Activated T-cell treated with anti-CD3 and anti-CD28 coated beads, Interleukin-2, amount 50 U/mL, for 1 hour (primary cell): ENCODE data around the gene GPR87.

ENCODE experiments used
- DNase-seq: peaks from one replicate; pipeline ENCODE4 v3.0.0-alpha.2; 2020

GPR87 gene, protein sequence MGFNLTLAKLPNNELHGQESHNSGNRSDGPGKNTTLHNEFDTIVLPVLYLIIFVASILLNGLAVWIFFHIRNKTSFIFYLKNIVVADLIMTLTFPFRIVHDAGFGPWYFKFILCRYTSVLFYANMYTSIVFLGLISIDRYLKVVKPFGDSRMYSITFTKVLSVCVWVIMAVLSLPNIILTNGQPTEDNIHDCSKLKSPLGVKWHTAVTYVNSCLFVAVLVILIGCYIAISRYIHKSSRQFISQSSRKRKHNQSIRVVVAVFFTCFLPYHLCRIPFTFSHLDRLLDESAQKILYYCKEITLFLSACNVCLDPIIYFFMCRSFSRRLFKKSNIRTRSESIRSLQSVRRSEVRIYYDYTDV

DNA sequence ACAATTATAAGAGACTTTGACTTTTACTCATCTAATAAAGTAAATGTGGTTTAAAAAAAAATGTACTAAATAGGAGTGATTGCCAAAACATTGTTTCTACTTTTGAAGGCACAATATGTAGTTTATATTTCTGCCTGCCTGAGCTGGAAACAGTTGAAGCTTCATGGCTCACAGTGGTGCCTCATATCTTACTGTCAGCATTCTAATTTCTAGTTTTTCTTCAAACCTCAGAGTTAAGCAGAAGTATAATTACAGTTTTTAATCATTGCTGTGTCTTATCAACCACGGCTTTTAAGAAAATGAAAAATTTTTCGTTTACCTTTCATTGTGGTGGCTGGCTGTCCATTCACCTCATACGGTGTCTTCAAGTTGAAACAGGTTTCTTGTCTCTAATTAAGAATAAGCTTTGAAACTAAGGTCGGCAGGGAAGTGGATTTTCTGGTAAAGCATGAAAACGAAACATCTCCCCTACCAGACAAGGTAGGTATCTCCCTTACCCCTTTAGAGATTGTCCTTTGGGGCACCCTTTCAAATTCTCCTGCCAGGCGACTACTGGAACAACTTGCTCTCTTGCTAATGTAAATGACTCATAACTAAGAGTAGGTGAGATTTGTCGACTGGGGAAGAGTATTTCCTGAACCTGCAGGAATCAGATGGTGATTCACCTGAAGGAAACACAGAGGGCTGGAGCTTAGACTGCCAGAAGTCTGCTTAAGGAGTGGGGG is at the start of gene GPR87:
Gene GPR87, minus strand, starts transcription at position 554 of the 725 bp plus-strand sequence. CDS start 16,720 bp downstream, outside the sequence.
- DNase-seq = no peak

GRCh38 chr3:151362751-151363174 is 46.1 kb upstream of the GPR87 start:
- no peak for DNase-seq

GRCh38 chr3:151357463-151357850 is 40.8 kb upstream of the GPR87 start:
- no peak for DNase-seq

GRCh38 chr3:151356794-151357462 is 40.3 kb upstream of the GPR87 start:
- no peak for DNase-seq

DNA sequence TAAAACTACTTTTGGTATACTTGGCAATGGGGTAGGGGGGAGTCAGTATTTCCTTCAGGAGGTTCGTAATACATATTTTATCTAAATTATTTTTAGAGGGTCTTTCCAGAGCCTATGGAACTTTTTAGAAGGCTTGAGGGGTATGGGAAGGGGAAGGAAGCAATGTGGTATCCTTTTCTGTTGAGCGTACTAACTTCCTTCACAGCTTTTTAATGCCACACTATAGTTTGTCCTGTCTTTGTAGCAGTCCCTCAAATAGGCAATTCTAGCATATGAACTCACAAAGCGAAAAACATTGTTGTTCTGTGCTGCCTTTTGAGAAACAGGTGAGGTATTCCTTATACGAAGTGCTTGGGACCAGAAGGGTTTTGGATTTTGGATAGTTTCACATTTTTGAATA is 35.0 kb upstream of the GPR87 start:
- DNase-seq = no peak

GRCh38 chr3:151351219-151351618 is 34.6 kb upstream of the GPR87 start:
- no peak for DNase-seq

GRCh38 chr3:151350656-151351055 is 34.0 kb upstream of the GPR87 start:
- DNase-seq = no peak

DNA sequence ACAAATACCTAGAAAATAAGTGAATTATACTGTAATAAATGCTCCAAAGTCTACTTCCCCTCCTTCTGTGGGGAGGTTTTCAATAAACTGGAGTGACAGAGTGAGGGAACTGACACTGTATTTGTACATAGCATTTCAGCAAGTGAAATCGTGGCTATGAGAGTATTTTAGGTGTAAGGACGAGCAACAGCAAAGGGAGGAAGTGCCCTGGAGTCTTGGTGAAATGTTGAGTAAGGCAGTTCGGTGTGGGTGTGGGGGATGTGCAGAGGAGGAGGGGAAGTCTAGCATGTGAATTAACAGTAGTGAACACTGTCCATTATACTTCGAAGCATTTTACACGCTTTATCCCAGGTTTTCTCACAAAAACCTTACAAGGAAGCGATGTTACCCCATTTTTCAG is 30.8 kb upstream of the GPR87 start:
- DNase-seq = no peak

- DNase-seq = no peak
Observed at GRCh38 chr3:151346292-151346691, 29.7 kb upstream of the GPR87 start.

DNA sequence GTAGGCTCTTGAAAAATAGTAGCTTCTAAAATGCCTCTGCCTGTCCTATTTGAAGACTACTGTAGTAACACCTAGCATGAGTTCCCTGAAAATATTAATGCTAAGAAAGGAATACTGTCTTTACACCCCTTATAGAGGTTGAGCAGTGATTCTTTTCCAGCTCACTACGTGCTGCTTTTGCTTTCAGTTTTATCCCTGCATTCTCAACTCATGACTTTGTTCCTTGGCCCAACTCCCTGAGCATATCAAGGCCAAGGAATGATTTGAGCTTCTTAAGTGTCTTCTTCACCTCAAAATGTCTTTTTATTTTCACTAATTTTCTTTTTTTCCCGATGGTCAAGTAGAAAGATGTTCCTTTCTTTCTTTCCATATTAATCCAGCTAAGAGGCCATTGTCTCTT is 29.2 kb upstream of the GPR87 start:
- no peak for DNase-seq

GRCh38 chr3:151331696-151332095 is 15.1 kb upstream of the GPR87 start:
- no peak for DNase-seq

- no peak for DNase-seq
Observed at GRCh38 chr3:151330899-151331298, 14.3 kb upstream of the GPR87 start.

- no peak for DNase-seq
Observed at GRCh38 chr3:151330379-151330778, 13.8 kb upstream of the GPR87 start.

GRCh38 chr3:151329363-151329762 is 12.7 kb upstream of the GPR87 start, which contains the start of gene P2RY13:
Gene P2RY13, minus strand, starts transcription at chr3:151329549. Its CDS starts 21 bp downstream, at chr3:151329528.
- DNase-seq = no peak

DNA sequence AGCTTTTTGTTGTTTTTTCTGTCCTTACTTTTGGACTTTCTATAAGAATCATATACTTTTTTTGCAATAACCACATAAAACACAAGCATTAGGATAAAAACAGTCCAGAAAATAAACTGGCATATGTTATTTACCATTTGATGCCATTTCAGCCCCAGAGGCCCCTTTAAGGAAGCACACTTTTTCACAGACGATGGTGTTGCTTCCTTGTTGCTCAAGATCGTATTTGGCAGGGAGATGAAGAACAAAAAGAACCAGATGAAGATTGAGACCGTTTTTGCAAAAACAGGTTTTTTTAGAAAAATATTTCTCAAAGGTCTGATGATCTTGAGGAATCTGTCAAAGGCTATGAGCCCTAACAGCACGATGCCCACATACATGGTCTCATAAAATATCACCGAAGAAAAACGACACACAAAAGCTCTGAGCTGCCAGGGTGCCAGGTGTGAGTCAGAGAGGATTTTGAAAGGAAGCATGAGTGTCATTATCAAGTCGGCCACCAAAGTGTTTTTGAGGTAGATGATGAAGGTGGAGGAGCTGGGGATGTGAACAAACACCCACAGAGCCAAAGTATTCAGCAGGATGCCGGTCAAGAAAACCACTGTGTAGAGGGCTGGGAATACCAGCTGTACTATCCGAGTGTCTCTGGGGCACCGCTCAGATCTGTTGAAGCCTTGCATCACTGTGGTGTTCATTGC is 11.8 kb upstream of the GPR87 start:
- peak; percentile 19 for DNase-seq

DNA sequence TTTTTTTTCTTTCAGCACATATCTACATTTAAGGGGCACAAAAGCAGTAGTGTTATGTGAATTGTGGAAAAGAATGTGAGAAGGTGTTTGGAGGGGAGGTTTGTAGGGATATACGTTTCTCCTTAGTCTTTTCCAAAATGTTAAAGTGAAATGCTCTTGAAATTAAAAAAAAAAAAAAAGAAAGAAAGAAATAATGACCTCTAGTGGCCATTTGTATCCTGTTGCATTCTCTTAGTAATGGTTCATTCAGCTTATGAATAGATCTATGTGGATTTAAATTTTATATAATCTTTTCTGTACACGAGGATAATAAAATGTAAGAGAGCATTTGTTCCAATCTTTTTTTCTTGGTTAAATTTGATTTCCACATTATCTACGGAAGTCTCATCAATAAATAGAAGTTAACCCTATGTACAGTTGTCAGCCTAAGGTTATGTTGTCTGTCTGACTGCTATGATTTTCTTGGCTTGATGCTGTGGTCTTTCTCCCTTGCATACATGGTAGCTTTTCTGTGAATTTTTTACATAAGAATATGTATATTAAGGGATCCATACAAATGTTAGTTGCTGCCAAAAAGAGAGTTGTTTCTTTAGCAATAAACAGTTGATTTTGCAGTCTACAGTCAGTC is 11.1 kb upstream of the GPR87 start:
- DNase-seq = no peak

- DNase-seq = no peak
Observed at GRCh38 chr3:151322511-151322910, 5.9 kb upstream of the GPR87 start.

DNA sequence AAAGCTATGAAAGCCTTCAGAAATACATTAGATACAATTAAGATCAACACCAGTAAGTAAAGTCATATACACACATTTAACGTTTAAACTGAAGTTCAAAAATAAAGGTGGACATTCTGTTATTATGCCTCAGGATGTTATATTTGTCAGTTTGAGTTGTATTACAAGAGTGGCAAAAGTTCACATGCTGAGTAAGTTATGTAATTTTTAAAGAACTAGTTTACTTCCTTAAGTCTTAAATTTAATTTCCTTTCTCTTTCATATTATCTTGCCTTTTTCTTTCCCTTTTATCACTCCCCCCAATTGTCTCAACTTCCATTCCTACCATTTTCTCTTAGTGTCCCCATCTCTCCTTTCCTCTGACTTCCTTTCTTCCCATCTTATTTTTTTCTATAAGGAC is 4.9 kb upstream of the GPR87 start:
- no peak for DNase-seq

DNA sequence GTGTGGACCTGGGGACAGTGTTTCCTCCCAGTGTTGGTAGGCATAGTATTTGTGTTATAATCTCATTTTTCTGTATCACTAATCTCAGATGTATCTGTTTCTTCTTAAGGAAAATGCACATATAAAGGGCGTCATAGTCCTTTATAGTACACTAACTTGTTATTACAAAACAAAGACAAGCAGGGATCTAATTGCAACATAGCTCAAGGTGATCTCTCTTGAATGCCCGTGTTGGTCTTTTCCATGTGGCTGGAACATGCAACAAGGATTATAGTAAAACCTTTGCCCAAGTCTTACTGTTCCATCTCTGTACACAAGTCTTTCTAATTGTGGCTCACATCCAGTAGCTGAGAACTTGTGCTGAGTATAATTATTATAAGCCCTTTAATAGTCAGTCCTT is 3.5 kb upstream of the GPR87 start:
- no peak for DNase-seq

GRCh38 chr3:151319628-151320027 is 3.0 kb upstream of the GPR87 start:
- DNase-seq = no peak

GRCh38 chr3:151318991-151319390 is 2.4 kb upstream of the GPR87 start:
- DNase-seq = no peak

DNA sequence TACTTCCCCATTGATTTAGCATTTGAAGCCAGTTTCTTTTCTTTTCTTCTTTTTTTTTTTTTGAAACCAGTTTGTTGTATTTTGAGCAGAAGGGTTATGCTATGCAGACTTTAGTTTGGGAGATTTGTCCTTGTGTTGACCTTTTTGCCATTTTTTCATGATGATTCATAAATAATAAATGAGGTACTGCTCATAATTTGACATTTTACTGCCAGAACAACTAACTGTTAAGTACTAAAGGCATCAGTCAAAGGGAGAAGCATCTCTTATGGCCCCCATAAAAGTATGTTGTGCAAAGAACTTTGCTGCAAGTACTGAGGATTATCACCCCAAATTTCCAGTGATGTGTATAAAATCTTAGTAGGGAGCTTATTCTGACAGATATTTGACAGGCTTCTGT is 1.7 kb upstream of the GPR87 start:
- no peak for DNase-seq

- DNase-seq = no peak
Observed at GRCh38 chr3:151315846-151316245, 774 bp downstream of the GPR87 start.
